Measurements from ENCODE around the gene FZR1.

The FZR1 gene

GRCh38 chr19:3458229-3459088 is 47.7 kb upstream of the FZR1 start:
- DNase-seq: no peak
- Histone ChIP-seq H3K4me2 (ENCODE audit: insufficient read depth, low read length) (no peak overlapping the region), H3K36me3 (ENCODE audit: insufficient read depth, low read length) (peaks cover 55% of the 10 kb centered on the region), H3K27me3 (ENCODE audit: insufficient read depth, low read length, poor library complexity) (no peaks in the 10 kb centered on the region), H3K9ac (ENCODE audit: low read depth, low read length) (no peak overlapping the region), H2AFZ (ENCODE audit: low read depth, low read length) (no peak overlapping the region), H3K9me3 (ENCODE audit: insufficient read depth, low read length, severe bottlenecking) (no peaks in the 10 kb centered on the region), H3K79me2 (ENCODE audit: insufficient read depth, low read length) (no peaks in the 10 kb centered on the region), H3K27ac (ENCODE audit: low read length) (no peak overlapping the region), H3K4me3 (ENCODE audit: low read depth in 1 of 2, low read length in 2 of 2) (no peak overlapping the region), H4K20me1 (ENCODE audit: insufficient read depth, low read length) (peaks cover 29% of the 10 kb centered on the region), H3K4me1 (ENCODE audit: insufficient read depth, low read length) (no peaks in the 10 kb centered on the region)
- ATAC-seq (ENCODE audit: insufficient read depth, low read depth): no peak
- TF ChIP-seq CTCF (IDR thresholded peaks at IDR 0.05; ENCODE audit: borderline replicate concordance, extremely low read depth, low read length, poor library complexity, severe bottlenecking): no peak
- TF ChIP-seq EZH2 (IDR thresholded peaks at IDR 0.05; ENCODE audit: borderline replicate concordance, low read depth, low read length, severe bottlenecking): no peak

DNA sequence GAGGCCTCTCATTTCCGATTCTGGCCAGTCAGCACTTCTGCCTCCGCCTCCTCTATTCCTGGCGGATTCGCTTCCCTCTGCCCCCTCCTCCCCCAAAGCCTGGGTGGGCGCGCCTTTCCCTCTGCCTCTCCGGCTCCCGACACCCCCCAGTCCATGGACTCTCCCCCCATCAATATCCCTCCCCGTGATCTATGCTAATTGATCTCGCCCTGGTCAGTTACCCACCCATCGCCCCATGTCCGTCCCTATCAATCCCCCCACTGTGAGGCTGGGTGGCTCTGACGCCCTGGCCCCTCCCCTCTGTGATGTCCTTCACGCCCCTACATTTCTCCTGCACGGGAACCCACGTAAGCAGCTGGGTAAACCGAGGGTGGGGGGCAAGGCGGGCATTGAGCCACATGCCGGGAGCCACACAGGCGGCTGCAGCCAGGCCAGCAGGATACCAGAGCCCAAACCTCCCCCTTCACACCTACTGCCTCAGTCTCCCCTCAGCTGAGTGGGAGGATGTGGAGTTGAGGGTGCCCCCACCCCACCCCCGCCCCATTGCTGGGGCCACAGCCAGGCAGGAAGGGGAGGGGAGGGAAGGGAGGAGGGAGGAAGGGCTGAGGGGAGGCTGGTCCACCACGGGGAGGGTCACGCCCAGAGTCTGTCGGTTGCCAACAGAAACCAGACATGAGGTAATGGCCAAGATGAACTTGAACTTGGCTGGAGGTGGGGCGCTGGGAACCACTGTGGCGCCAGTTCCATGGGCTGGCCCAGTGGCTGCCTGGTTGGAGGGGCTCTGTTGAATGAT is 46.8 kb upstream of the FZR1 start:
- no peak overlapping the region for H2AFZ ChIP-seq (ENCODE audit: low read depth, low read length)

GRCh38 chr19:3459965-3460582 is 46.0 kb upstream of the FZR1 start:
- DNase-seq (no peak), ATAC-seq (ENCODE audit: insufficient read depth, low read depth) (no peak)
- H2AFZ ChIP-seq (ENCODE audit: low read depth, low read length): no peak overlapping the region
- H3K27me3 ChIP-seq (ENCODE audit: insufficient read depth, low read length, poor library complexity): no peaks in the 10 kb centered on the region
- no peak overlapping the region for H3K4me2 ChIP-seq (ENCODE audit: insufficient read depth, low read length)
- H3K27ac ChIP-seq (ENCODE audit: low read length): no peak overlapping the region
- no peak overlapping the region for H3K9ac ChIP-seq (ENCODE audit: low read depth, low read length)
- peaks cover 39% of the 10 kb centered on the region for H3K36me3 ChIP-seq (ENCODE audit: insufficient read depth, low read length)
- no peak overlapping the region for H3K4me3 ChIP-seq (ENCODE audit: low read depth in 1 of 2, low read length in 2 of 2)
- H4K20me1 ChIP-seq (ENCODE audit: insufficient read depth, low read length): peaks cover 24% of the 10 kb centered on the region
- H3K9me3 ChIP-seq (ENCODE audit: insufficient read depth, low read length, severe bottlenecking): no peaks in the 10 kb centered on the region
- no peaks in the 10 kb centered on the region for H3K79me2 ChIP-seq (ENCODE audit: insufficient read depth, low read length)
- H3K4me1 ChIP-seq (ENCODE audit: insufficient read depth, low read length): no peaks in the 10 kb centered on the region
- no peak for TF ChIP-seq EZH2 (IDR thresholded peaks at IDR 0.05; ENCODE audit: borderline replicate concordance, low read depth, low read length, severe bottlenecking)
- TF ChIP-seq CTCF (IDR thresholded peaks at IDR 0.05; ENCODE audit: borderline replicate concordance, extremely low read depth, low read length, poor library complexity, severe bottlenecking): no peak

More for the DNA sequence above, 46.8 kb upstream of the FZR1 start:
- ATAC-seq (ENCODE audit: insufficient read depth, low read depth) (peak; percentile 39; the same call in 1 of the 3 replicates), DNase-seq (peak; percentile 33)
- H4K20me1 ChIP-seq (ENCODE audit: insufficient read depth, low read length): peaks cover 29% of the 10 kb centered on the region
- H3K27me3 ChIP-seq (ENCODE audit: insufficient read depth, low read length, poor library complexity): no peaks in the 10 kb centered on the region
- H3K4me1 ChIP-seq (ENCODE audit: insufficient read depth, low read length): no peaks in the 10 kb centered on the region
- no peak overlapping the region for H3K27ac ChIP-seq (ENCODE audit: low read length)
- no peaks in the 10 kb centered on the region for H3K79me2 ChIP-seq (ENCODE audit: insufficient read depth, low read length)
- no peak overlapping the region for H3K9ac ChIP-seq (ENCODE audit: low read depth, low read length)
- no peaks in the 10 kb centered on the region for H3K9me3 ChIP-seq (ENCODE audit: insufficient read depth, low read length, severe bottlenecking)
- TF ChIP-seq EZH2 (IDR thresholded peaks at IDR 0.05; ENCODE audit: borderline replicate concordance, low read depth, low read length, severe bottlenecking) (no peak), CTCF (IDR thresholded peaks at IDR 0.05; ENCODE audit: borderline replicate concordance, extremely low read depth, low read length, poor library complexity, severe bottlenecking) (no peak)
- H3K4me2 ChIP-seq (ENCODE audit: insufficient read depth, low read length): no peak overlapping the region
- peaks cover 47% of the 10 kb centered on the region for H3K36me3 ChIP-seq (ENCODE audit: insufficient read depth, low read length)
- H3K4me3 ChIP-seq (ENCODE audit: low read depth in 1 of 2, low read length in 2 of 2): no peak overlapping the region

Measured in DND-41 (cell line).